Cardiac fibroblast (primary cell): Measurements from ENCODE around the gene TMEM222.
"Not testable (repeated sequence)": the region's sequence is repeated elsewhere in the genome, so short reads cannot be mapped to it uniquely, and the experiment has no call there.

Experiments used
- DNase-seq, 2 donors: peaks; one replicate each; pipeline versions ENCODE4 v3.0.0 to v3.0.0-alpha.2; 2010; ENCODE audit warnings: low read depth in 2 of 2
- H3K4me3 ChIP-seq, 2 donors: replicated peaks in 1 of 2; 1 replicate in 1 of 2; 2 replicates in 1 of 2; pipeline ENCODE4 v1.5.1; 2011; ENCODE audit warnings: low read depth in 2 of 2, low read length in 2 of 2, mild to moderate bottlenecking in 2 of 2, moderate library complexity in 1 of 2
- CTCF ChIP-seq: IDR thresholded peaks from one replicate; pipeline ENCODE4 v1.5.1; 2011; ENCODE audit warnings: low read depth, mild to moderate bottlenecking, low read length, inconsistent platforms

TMEM222 gene

GRCh38 chr1:27321813-27322568 lies at the start of gene TMEM222:
TSS of gene TMEM222 (plus strand) at chr1:27322163. CDS start at chr1:27322198, 35 bp downstream.
- H3K4me3 ChIP-seq, result peak within 1 kb of the TSS; percentile 95 to 97
- no peak for TF ChIP-seq CTCF
- peak; percentile 97 to 98 for DNase-seq

GRCh38 chr1:27274204-27274603 lies 47.8 kb upstream of the TMEM222 start:
- no peak for TF ChIP-seq CTCF
- no peak overlapping the region for H3K4me3 ChIP-seq
- DNase-seq, result no peak

GRCh38 chr1:27275696-27276095 lies 46.3 kb upstream of the TMEM222 start:
- no peak for DNase-seq
- H3K4me3 ChIP-seq, result no peak overlapping the region
- TF ChIP-seq CTCF, result no peak

- peak; percentile 73 for TF ChIP-seq CTCF
- H3K4me3 ChIP-seq, result no peak overlapping the region
- peak; percentile 84 to 85 for DNase-seq
Measured at GRCh38 chr1:27284425-27285273, 37.3 kb upstream of the TMEM222 start.

GRCh38 chr1:27285274-27285660 lies 36.7 kb upstream of the TMEM222 start:
- TF ChIP-seq CTCF, result no peak
- no peak overlapping the region for H3K4me3 ChIP-seq

GRCh38 chr1:27285821-27286220 lies 36.1 kb upstream of the TMEM222 start:
- not testable (repeated sequence) for DNase-seq, H3K4me3 ChIP-seq

More at GRCh38 chr1:27285274-27285660, 36.7 kb upstream of the TMEM222 start:
- DNase-seq, result no peak

- H3K4me3 ChIP-seq, DNase-seq: not testable (repeated sequence)
Measured at GRCh38 chr1:27289125-27289524, 32.8 kb upstream of the TMEM222 start.
